ENCODE data around the gene GNG2.

GRCh38 chr14:52013984-52014600 is 153.7 kb downstream of the GNG2 start:
- TF ChIP-seq CTCF (IDR thresholded peaks at IDR 0.05 in 8 of 11, conservative IDR thresholded peaks at IDR 0.05 in 3 of 11) (no peak), POLR2A (IDR thresholded peaks at IDR 0.05) (no peak), POLR2AphosphoS5 (IDR thresholded peaks at IDR 0.05) (peak in 1 of 3 donors; percentile 48)
